ENCODE data around the gene CCDC197. TPM values are rescaled to one million over a fixed set of nuclear protein-coding genes. Genes with fewer than 3 reads are reported as not detected.

Gene CCDC197
- total and polyA plus RNA-seq, 2 of the 4 experiments (the other 2 are of a cell fraction), result not detected

DNA sequence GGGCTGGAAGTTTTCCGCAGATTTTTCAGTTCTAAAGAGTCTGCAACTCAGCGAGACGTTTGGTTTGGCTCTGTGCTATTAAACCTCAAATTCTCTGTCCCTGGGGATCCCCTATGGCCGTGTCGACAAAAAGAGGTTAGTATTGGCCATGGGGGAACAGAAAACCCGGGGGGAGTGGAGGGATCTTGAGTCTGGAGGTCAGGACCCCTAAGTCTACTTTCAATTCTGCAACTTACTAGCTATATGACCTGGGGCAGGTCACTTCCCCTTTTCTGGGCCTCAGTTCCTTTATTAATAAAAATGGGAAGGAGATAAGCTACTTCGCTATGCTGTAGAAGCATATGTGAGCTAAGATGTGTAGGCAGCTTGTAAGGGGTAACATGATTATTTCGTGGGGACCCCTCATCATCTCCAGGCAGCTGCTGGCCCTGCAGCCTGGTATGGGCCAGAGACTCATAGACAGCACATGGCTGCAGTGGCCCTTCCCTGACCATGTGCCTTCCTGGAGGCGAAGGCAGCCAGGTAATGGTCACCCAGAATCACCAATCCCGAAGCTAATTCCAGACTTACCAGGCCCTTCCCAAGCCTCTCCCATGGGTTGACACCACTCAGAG is 29.4 kb upstream of the CCDC197 start:
- peaks cover 18% of the 10 kb centered on the region for H3K4me1 ChIP-seq (ENCODE audit: control insufficient read depth, insufficient read depth, low read length)
- DNase-seq, result no peak
- H2AFZ ChIP-seq (replicated peaks; ENCODE audit: low read length, poor library complexity), result no peak overlapping the region
- no peak overlapping the region for H2BK5ac ChIP-seq (ENCODE audit: low read depth, low read length, poor library complexity, severe bottlenecking)
- H3K9ac ChIP-seq (ENCODE audit: low read depth, low read length), result no peak overlapping the region
- H3K9me1 ChIP-seq (ENCODE audit: insufficient read depth, low read length), result peaks cover 12% of the 10 kb centered on the region
- H4K20me1 ChIP-seq (ENCODE audit: insufficient read depth, low read length), result peaks cover 4% of the 10 kb centered on the region; the same call in 1 of the 2 replicates
- CTCF ChIA-PET, result no interaction called here
- in situ Hi-C loops (cut with MboI; ENCODE audit: low sequenced_read_pairs), result no loop called here
- no peak overlapping the region for H2BK120ac ChIP-seq (ENCODE audit: low read depth, low read length)
- H3K36me3 ChIP-seq (ENCODE audit: control insufficient read depth, insufficient read depth, low read length), result no peaks in the 10 kb centered on the region
- H4K91ac ChIP-seq (ENCODE audit: insufficient read depth, low read depth, low read length), result no peak overlapping the region
- ATAC-seq (ENCODE audit: low read depth), result no peak
- no peak overlapping the region for H3K4me2 ChIP-seq (ENCODE audit: low read depth, low read length)
- H3K23ac ChIP-seq (ENCODE audit: low read depth, low read length), result no peak overlapping the region
- H3K27ac ChIP-seq (ENCODE audit: insufficient read depth, low read length), result no peak overlapping the region
- POLR2A ChIA-PET (ENCODE audit: unreplicated experiment), result no interaction called here
- no peak overlapping the region for H3K4ac ChIP-seq (ENCODE audit: low read depth, low read length)
- no peak overlapping the region for H2AK5ac ChIP-seq (ENCODE audit: low read depth, low read length)
- intact Hi-C loops (cut with micrococcal nuclease), result no loop called here
- no peak overlapping the region for H4K5ac ChIP-seq (ENCODE audit: low read depth, low read length)
- H2AK9ac ChIP-seq (replicated peaks; ENCODE audit: low read depth, low read length, poor library complexity), result no peak overlapping the region
- dilution Hi-C loops (cut with HindIII; ENCODE audit: low sequenced_read_pairs, unreplicated experiment), result no loop called here
- no peak overlapping the region for H2BK15ac ChIP-seq (ENCODE audit: low read depth, low read length)
- no peak overlapping the region for H3K56ac ChIP-seq (ENCODE audit: extremely low read depth, insufficient read depth, low read length)
- no peaks in the 10 kb centered on the region for H3K79me1 ChIP-seq (ENCODE audit: low read depth in 1 of 2, low read length in 2 of 2)
- H3K27me3 ChIP-seq (ENCODE audit: control insufficient read depth, insufficient read depth, low read length), result peaks cover 2% of the 10 kb centered on the region; the same call in 1 of the 2 replicates
- H3K4me3 ChIP-seq (ENCODE audit: insufficient read depth, low read depth, low read length), result no peak overlapping the region
- no peak overlapping the region for H3K14ac ChIP-seq (replicated peaks; ENCODE audit: low read depth, low read length)
- no peak overlapping the region for H3K18ac ChIP-seq (ENCODE audit: low read depth, low read length)
- BruUV-seq (replicated peaks), result no TSS peak
- 60% methylated on average over 4 of the region's 10 CpGs; no CpG with 5 or more reads in 1 of the 2 experiments for WGBS, 2 experiments (ENCODE audit: extremely low coverage in 2 of 2, insufficient read length in 1 of 2)
- H4K8ac ChIP-seq (ENCODE audit: low read depth in 2 of 2, low read length in 2 of 2), result no peak overlapping the region
- TF ChIP-seq RAD21 (IDR thresholded peaks at IDR 0.05; ENCODE audit: low read length) (no peak), SMC3 (IDR thresholded peaks at IDR 0.05; ENCODE audit: low read depth, low read length) (no peak), RFX5 (IDR thresholded peaks at IDR 0.05; ENCODE audit: low read depth, low read length) (no peak), CEBPB (IDR thresholded peaks at IDR 0.05; ENCODE audit: low read depth, low read length) (no peak), POLR2A (IDR thresholded peaks at IDR 0.05; ENCODE audit: low read depth, low read length) (no peak), MAFK (IDR thresholded peaks at IDR 0.05; ENCODE audit: low read depth, low read length) (no peak), RCOR1 (IDR thresholded peaks at IDR 0.05; ENCODE audit: insufficient replicate concordance, low read length) (no peak), MXI1 (IDR thresholded peaks at IDR 0.05; ENCODE audit: borderline replicate concordance, low read depth, low read length) (no peak), CHD1 (IDR thresholded peaks at IDR 0.05; ENCODE audit: low read depth, low read length) (no peak), BHLHE40 (IDR thresholded peaks at IDR 0.05; ENCODE audit: low read depth, low read length) (no peak), NFE2L2 (IDR thresholded peaks at IDR 0.05; ENCODE audit: low read depth, low read length) (no peak), FOS (IDR thresholded peaks at IDR 0.05; ENCODE audit: low read depth, low read length) (no peak), MAZ (IDR thresholded peaks at IDR 0.05; ENCODE audit: borderline replicate concordance, low read depth, low read length) (no peak)
- TF ChIP-seq, protein P1, sequence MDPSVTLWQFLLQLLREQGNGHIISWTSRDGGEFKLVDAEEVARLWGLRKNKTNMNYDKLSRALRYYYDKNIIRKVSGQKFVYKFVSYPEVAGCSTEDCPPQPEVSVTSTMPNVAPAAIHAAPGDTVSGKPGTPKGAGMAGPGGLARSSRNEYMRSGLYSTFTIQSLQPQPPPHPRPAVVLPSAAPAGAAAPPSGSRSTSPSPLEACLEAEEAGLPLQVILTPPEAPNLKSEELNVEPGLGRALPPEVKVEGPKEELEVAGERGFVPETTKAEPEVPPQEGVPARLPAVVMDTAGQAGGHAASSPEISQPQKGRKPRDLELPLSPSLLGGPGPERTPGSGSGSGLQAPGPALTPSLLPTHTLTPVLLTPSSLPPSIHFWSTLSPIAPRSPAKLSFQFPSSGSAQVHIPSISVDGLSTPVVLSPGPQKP (IDR thresholded peaks at IDR 0.05; ENCODE audit: borderline replicate concordance, low read depth, low read length), result no peak
- TF ChIP-seq, protein P2, sequence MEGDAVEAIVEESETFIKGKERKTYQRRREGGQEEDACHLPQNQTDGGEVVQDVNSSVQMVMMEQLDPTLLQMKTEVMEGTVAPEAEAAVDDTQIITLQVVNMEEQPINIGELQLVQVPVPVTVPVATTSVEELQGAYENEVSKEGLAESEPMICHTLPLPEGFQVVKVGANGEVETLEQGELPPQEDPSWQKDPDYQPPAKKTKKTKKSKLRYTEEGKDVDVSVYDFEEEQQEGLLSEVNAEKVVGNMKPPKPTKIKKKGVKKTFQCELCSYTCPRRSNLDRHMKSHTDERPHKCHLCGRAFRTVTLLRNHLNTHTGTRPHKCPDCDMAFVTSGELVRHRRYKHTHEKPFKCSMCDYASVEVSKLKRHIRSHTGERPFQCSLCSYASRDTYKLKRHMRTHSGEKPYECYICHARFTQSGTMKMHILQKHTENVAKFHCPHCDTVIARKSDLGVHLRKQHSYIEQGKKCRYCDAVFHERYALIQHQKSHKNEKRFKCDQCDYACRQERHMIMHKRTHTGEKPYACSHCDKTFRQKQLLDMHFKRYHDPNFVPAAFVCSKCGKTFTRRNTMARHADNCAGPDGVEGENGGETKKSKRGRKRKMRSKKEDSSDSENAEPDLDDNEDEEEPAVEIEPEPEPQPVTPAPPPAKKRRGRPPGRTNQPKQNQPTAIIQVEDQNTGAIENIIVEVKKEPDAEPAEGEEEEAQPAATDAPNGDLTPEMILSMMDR (conservative IDR thresholded peaks at IDR 0.05; ENCODE audit: low read depth, low read length), result no peak
- TF ChIP-seq, protein P3, sequence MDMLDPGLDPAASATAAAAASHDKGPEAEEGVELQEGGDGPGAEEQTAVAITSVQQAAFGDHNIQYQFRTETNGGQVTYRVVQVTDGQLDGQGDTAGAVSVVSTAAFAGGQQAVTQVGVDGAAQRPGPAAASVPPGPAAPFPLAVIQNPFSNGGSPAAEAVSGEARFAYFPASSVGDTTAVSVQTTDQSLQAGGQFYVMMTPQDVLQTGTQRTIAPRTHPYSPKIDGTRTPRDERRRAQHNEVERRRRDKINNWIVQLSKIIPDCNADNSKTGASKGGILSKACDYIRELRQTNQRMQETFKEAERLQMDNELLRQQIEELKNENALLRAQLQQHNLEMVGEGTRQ (IDR thresholded peaks at IDR 0.05; ENCODE audit: low read depth, low read length), result no peak
- 0 out of 2 replicates have a peak overlapping the region, but pooled peaks have one; percentile 13 for H2BK20ac ChIP-seq (ENCODE audit: low read depth, low read length)
- H3K9me3 ChIP-seq (ENCODE audit: control insufficient read depth, insufficient read depth, low read length), result no peaks in the 10 kb centered on the region

Measured in IMR-90 (cell line).